GM19099 (cell line): Measurements from ENCODE around the gene MRPS18A.

Experiments
- POLR2A ChIP-seq: IDR thresholded peaks from 3 replicates; pipeline ENCODE4 v1.6.1; 2011; ENCODE audit warnings: low read depth; ENCODE audit not compliant: insufficient read length; ENCODE audit errors: extremely low read depth

The MRPS18A gene

GRCh38 chr6:43669922-43670622 lies 17.5 kb downstream of the MRPS18A start:
- no peak for TF ChIP-seq POLR2A

GRCh38 chr6:43669050-43669921 lies 18.3 kb downstream of the MRPS18A start:
- TF ChIP-seq POLR2A: no peak

DNA sequence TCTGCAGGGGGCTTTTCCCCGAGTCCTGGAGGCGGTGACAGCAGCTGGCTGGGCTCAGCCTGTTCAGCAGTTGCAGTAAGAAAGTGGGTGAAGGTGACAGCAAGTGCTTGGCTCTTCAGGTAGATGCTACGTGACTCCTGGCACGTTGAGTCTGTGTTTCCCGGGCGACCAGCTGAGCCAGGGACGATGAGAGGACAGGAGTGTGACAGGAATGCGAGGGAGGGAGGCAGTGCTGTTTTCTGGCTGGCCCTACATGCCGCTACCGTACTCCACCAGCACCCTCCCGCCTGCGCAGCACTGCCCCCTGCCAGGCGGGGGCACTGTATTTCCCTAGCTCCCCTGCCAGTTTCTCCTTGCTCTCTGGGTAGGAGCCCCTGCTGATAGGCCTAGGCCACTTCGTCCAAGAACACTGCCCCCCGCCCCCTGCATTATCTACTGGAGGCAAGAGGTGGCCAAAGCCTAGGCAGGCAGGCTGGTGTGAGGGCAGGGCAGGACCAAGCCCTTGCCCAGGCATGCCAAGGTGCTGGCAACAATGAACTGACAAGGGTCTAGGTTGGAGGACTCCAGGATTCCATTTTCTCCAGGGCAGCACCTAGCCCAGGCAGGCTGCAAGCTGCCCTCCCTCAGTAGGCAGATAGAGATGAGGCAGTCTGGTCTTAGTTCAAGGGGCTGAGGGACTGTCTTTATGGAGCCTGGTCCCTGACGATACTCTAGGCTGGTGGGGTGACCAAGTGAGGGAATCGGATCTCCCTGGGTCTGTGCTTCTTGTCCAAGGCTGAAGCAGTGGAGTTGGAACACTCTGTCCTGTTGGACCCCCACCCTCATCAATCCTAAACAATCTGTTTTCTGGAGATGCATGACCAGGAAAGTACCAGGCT lies 19.2 kb downstream of the MRPS18A start:
- no peak for TF ChIP-seq POLR2A

GRCh38 chr6:43667245-43668150 lies 20.1 kb downstream of the MRPS18A start:
- no peak for TF ChIP-seq POLR2A

- TF ChIP-seq POLR2A: no peak
Measured at GRCh38 chr6:43666196-43666920, 21.2 kb downstream of the MRPS18A start.

- TF ChIP-seq POLR2A: no peak
Measured at GRCh38 chr6:43665376-43665775, 22.2 kb downstream of the MRPS18A start.

- TF ChIP-seq POLR2A: no peak
Measured at GRCh38 chr6:43658161-43658560, 29.4 kb downstream of the MRPS18A start.

- no peak for TF ChIP-seq POLR2A
Measured at GRCh38 chr6:43657221-43657802, 30.3 kb downstream of the MRPS18A start.

GRCh38 chr6:43648248-43648647 lies 39.3 kb downstream of the MRPS18A start:
- TF ChIP-seq POLR2A: no peak

GRCh38 chr6:43647613-43648012 lies 40.0 kb downstream of the MRPS18A start:
- TF ChIP-seq POLR2A: no peak

GRCh38 chr6:43645613-43645964 lies 42.0 kb downstream of the MRPS18A start:
- TF ChIP-seq POLR2A: no peak

DNA sequence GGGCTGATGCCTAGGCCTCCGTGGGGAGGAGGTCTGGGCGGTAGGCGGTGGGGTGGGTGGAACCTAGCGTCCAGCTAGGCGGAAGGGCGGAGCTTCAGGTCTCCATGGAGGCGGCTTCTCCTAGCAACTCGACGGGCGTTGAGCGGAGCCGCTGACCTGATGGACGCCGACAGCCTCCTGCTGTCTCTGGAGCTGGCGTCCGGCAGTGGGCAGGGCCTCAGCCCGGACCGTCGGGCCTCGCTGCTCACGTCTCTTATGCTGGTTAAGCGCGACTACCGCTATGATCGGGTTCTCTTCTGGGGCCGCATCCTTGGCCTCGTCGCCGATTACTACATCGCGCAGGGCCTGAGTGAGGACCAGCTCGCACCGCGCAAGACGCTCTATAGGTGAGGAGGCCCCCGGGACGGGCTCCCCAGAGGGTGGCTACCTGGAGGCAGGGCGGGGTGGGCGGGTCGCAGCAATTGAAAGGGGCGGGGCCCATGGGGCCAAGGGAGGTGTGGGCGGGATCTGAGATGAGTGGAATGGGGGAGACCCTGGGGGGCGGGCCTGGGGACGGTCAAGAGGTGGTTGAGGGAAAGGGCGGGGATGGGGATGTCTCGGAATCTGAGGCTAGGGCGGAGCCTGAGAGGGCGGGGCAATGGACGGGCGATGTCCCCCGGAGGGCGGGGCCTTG lies 42.5 kb downstream of the MRPS18A start, which contains the start of gene RSPH9:
Gene RSPH9 (plus strand): TSS at position 97 of the 673 bp plus-strand sequence. CDS start 63 bp downstream, at position 160.
- no peak for TF ChIP-seq POLR2A
